NCI-H1417 treated with DMSO at 0.1 percent for 48 hours (cell line): ENCODE measurements around the gene EFNB2.

Experiments used
- DNase-seq: peaks from one replicate; lab custom pipeline; 2025; lab: John Stamatoyannopoulos, UW

Gene EFNB2

GRCh38 chr13:106484084-106484483 lies 51.4 kb downstream of the EFNB2 start:
- no peak for DNase-seq

DNA sequence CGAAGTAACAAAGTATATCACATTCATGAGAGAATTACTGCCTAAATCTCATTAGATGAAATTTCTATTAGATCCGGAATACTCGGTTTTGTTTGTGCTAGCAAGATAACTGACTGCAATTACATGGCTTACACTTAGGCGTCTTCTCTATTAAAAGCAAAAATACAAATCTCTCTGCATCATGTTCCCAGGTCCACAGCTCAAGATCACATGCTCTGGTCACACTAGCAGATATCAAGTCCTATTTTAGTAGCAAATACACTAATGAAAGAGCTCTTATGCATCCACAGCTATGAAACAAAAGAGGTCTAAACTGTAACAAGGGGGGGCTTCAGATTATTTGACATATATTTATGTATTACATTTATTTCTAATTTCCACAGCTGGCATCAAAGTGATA lies 53.5 kb downstream of the EFNB2 start:
- no peak for DNase-seq

- DNase-seq = no peak
Observed at GRCh38 chr13:106480351-106480910, 55.0 kb downstream of the EFNB2 start.

DNA sequence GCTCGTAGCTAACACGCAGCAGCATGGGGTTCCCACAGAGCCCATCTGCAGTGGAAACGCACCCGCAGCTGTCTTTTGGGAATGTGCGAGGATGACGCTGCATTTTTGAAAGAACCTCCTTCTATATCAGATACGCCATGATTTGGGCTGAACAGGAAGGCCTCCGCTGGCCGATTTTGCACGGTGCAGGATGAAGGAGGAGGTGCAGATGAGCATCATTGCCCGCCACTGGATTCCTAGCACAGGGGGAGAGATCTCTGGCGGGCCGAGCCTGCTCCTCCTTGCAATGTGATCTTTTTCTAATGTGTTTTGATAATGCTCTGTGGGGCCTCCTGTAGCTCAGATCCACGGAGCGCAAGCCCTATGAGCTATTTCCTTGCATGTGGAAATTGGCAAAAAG lies 55.5 kb downstream of the EFNB2 start:
- no peak for DNase-seq

- no peak for DNase-seq
Observed at GRCh38 chr13:106478116-106478515, 57.3 kb downstream of the EFNB2 start.

DNA sequence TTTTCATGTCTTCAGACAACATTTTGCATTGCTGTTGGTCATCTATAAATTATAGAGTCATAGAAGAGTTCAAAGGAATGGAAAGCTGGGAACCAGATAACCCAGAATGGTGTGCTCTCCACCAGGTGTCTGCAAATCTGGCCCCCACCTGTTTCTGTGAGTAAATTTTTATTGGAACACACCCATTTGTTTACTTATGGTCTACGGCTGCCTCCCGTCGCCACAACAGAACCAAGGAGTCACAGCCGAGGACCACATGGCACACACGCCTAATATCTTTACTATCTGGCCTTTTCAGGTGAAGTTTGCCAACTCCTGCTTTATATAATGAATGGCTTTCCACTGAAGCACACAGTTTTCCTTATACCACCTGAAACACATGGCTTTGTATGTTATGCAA lies 58.2 kb downstream of the EFNB2 start:
- no peak for DNase-seq

DNA sequence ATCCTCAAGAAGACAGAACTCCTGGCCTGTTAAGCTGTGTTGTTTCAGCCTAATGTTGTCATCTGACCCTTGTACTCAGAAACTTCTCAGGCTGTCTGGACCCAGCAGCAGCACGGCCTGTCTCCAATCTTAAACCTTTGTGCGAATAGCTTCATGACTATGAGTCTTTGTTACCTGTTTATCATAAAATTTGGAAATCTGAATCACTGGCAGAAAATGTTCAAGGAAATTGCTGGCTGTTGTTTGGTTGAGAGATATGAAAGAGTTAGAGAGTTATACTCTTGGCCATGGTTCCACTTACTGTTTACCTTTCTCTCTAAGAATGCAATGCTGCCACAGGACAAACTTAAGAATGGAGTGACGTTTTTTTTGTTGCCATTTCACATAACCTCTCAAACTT lies 59.6 kb downstream of the EFNB2 start:
- no peak for DNase-seq

GRCh38 chr13:106474912-106475311 lies 60.5 kb downstream of the EFNB2 start:
- DNase-seq = no peak

DNA sequence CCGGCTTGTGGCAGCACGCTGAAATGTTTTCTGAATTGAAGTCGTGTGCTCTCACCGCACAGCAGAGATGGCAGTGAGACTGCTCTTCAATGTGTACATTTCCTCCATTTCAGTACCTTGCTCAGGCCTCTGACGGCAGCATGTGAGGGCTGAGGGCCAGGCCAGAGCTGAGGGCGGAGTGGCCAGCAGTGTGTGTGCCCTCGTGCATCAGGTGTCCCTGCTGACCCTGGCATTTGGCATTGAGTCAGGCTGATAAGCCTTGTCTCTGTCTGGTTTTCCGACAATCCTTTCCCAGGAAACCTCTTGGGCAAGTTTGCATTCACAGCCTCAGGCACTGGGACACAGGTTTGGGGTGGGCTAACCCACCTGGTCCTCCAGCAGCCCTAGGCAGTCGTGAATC lies 62.3 kb downstream of the EFNB2 start:
- no peak for DNase-seq

DNA sequence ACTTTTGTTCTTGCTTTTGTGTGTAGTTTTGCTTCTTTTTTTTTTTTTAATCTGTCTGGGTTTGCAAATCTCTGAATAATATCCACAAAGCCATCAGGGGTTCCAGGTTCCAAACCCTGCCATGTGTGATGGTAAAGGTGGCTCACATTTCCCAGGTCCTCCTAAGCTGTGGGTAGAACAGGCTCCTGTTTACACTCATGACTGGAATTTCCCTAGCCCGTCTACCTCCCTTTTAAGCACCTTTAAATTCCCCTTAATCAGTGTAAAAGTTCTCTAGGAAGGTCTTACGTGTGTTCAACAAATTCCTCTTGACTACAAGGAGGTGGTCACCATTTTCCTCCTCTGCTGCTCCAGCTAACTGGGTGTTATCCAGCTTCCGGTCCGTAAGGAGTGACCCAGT lies 62.8 kb downstream of the EFNB2 start:
- DNase-seq = no peak

- DNase-seq = no peak
Observed at GRCh38 chr13:106471957-106472543, 63.4 kb downstream of the EFNB2 start.

DNA sequence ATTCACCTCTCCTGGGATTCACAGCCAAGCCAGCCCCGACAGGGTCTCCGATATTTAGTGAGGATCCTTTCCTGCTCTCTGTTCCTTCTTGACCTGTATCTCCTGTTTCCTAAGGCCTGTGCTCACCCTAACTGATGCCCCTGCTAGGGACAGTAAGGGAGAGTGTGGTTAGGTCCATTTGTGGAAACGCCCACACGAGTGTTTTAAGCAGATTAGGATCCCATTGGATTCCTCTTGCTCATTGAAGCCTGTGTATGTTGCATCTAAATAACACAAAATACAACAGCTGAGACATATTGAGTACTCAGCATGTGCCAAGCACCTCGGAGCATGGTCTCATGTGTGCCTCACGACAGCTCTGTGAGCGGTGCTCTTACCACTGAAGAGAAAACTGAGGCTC lies 64.9 kb downstream of the EFNB2 start:
- DNase-seq = no peak

GRCh38 chr13:106468744-106469590 lies 66.5 kb downstream of the EFNB2 start:
- DNase-seq = no peak

- no peak for DNase-seq
Observed at GRCh38 chr13:106468207-106468606, 67.3 kb downstream of the EFNB2 start.

- DNase-seq = no peak
Observed at GRCh38 chr13:106467427-106468122, 67.9 kb downstream of the EFNB2 start.

DNA sequence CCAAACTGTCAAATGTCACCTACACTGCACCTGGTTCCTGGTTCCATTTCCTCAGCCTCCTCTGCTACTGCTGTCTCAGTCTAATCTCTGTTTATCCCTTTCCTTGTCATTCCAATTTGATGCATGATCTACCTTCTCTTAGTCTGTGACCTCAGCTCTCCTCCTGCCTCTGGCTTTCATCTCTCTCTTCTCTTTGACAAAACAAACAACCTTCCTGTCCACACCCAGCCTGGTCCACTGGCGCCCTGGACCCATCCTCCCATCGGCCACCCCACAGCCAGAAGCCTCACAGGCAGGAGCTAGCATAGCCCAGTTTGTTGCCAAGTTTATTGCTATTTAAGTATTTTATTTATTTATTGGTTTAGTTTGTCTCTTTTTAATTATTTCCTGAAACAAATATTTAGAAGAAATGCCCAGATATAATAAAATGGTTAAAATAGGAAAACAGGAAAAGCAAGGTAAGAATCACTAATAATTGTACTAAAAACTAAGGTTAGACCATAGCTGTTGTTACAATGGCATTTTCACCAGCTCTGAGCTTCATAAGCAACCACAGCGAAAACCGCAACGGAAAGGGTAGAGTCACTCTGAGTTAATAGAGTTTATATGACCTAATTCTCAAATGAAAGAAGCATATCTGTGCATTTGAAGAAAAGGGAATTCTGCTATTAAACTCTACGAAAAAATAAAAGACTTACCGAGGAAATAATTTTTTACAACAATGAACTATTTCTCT lies 68.6 kb downstream of the EFNB2 start:
- no peak for DNase-seq

GRCh38 chr13:106464076-106464475 lies 71.4 kb downstream of the EFNB2 start:
- no peak for DNase-seq

- DNase-seq = no peak
Observed at GRCh38 chr13:106462710-106463109, 72.8 kb downstream of the EFNB2 start.

GRCh38 chr13:106455777-106456176 lies 79.7 kb downstream of the EFNB2 start:
- no peak for DNase-seq

DNA sequence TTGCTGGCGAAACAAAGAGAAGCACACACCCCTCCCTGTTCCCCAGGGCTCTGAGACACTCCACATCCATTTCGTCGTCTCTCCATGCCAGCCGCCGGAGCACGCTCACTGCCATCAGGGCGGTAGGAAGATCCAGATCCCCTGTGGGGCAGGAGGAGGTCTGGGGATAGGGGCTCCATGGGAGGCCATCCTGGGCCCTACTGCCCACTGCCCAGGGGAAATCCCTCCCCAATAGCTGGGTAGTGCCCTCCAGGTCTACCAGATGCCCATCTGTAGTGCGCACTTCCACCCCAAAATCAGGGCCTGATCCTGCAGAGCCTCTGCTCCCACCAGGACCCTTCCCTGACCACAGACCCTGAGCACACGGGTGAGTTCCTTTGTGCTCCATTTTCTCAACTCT lies 80.3 kb downstream of the EFNB2 start:
- no peak for DNase-seq

DNA sequence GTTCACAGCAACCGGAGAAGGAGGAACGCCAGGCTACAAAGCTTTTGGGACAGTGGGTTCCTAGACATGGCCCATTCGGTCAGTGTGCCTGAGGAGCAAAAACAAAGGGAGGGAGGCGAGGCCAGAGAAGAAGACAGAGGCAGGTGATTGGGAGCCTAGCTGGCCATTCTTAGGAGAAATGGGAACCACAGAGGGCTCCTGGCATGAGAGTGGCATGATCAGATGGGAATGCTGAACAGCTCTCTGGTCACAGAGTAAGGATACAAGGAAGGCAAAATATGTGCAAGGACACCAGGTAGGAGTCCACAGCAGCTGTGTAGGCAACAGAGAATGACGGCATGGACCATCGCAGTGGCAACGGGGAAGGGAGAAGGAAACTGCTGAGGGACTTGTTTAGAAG lies 82.4 kb downstream of the EFNB2 start:
- DNase-seq = no peak

DNA sequence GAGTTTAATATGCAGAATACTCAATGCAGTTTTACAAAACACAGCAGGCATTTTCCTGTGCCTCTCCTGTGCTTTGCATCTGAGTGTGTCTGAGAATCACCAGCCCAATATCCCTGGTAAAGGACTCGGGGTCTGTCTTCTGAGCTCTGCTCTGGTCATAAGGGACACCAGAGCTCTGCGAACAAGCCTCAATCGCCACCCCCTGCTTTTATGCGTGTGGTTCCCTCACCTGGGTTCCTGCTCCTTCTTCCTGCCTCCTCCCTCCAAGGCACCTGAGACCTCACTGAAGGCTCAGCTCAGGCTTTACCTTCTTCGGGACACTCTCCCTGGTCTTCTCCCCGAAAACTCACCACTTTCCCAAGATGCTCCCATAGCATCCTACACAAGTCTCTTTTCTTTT lies 84.5 kb downstream of the EFNB2 start:
- no peak for DNase-seq
